ENCODE results near the gene RHOC.

RHOC gene

GRCh38 chr1:112706505-112707220 lies at the start of gene RHOC:
RHOC (minus strand) TSS chr1:112707127; CDS start chr1:112703799, 3,328 bp downstream.
- TF ChIP-seq, protein P1, sequence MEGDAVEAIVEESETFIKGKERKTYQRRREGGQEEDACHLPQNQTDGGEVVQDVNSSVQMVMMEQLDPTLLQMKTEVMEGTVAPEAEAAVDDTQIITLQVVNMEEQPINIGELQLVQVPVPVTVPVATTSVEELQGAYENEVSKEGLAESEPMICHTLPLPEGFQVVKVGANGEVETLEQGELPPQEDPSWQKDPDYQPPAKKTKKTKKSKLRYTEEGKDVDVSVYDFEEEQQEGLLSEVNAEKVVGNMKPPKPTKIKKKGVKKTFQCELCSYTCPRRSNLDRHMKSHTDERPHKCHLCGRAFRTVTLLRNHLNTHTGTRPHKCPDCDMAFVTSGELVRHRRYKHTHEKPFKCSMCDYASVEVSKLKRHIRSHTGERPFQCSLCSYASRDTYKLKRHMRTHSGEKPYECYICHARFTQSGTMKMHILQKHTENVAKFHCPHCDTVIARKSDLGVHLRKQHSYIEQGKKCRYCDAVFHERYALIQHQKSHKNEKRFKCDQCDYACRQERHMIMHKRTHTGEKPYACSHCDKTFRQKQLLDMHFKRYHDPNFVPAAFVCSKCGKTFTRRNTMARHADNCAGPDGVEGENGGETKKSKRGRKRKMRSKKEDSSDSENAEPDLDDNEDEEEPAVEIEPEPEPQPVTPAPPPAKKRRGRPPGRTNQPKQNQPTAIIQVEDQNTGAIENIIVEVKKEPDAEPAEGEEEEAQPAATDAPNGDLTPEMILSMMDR (IDR thresholded peaks at IDR 0.05; ENCODE audit: control insufficient read depth, insufficient read depth, low read depth, low read length, missing control alignments): no peak
- H3K4me3 ChIP-seq (ENCODE audit: control insufficient read depth, low read depth, low read length): peak within 1 kb of the TSS; percentile 97
- DNase-seq (ENCODE audit: low read depth): no peak

GRCh38 chr1:112754116-112754628 lies 47.2 kb upstream of the RHOC start:
- no peak overlapping the region for H3K4me3 ChIP-seq (ENCODE audit: control insufficient read depth, low read depth, low read length)
- no peak for DNase-seq (ENCODE audit: low read depth)
- TF ChIP-seq, protein P1 (IDR thresholded peaks at IDR 0.05; ENCODE audit: control insufficient read depth, insufficient read depth, low read depth, low read length, missing control alignments): no peak

- TF ChIP-seq, protein P1 (IDR thresholded peaks at IDR 0.05; ENCODE audit: control insufficient read depth, insufficient read depth, low read depth, low read length, missing control alignments): no peak
- DNase-seq (ENCODE audit: low read depth): no peak
- no peak overlapping the region for H3K4me3 ChIP-seq (ENCODE audit: control insufficient read depth, low read depth, low read length)
Measured at GRCh38 chr1:112748396-112748795, 41.5 kb upstream of the RHOC start.

DNA sequence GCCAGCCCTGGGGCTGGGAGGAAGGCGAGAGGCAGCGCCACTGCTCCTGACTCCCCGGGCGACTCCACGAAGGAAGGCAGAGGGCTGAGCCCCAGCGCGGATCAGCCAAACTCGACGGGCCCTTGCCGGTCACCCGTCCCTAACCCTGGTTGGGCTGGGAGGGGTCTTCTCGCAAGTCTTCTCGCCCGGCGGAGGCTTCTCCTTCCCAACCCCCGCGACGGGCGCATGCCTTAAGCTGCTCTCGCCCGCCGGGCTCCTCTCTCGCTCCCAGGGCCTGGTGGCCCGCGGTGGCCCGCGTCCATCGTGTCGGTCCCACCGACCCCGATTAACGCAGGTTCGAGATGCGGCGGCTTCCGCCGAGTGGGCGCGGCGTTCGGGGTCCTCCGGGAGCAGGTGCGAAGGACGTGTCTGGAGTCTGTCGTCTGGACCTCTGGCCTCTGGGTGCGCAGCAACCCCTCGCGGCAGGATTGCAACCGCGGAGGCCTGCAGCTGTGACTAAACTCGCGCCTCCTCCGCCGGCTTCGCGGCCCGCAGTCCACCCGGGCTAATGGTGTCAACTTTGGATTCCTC lies 37.2 kb upstream of the RHOC start:
- TF ChIP-seq, protein P1 (IDR thresholded peaks at IDR 0.05; ENCODE audit: control insufficient read depth, insufficient read depth, low read depth, low read length, missing control alignments): peak; percentile 72
- DNase-seq (ENCODE audit: low read depth): no peak
- peak overlapping the region; percentile 44 for H3K4me3 ChIP-seq (ENCODE audit: control insufficient read depth, low read depth, low read length)

DNA sequence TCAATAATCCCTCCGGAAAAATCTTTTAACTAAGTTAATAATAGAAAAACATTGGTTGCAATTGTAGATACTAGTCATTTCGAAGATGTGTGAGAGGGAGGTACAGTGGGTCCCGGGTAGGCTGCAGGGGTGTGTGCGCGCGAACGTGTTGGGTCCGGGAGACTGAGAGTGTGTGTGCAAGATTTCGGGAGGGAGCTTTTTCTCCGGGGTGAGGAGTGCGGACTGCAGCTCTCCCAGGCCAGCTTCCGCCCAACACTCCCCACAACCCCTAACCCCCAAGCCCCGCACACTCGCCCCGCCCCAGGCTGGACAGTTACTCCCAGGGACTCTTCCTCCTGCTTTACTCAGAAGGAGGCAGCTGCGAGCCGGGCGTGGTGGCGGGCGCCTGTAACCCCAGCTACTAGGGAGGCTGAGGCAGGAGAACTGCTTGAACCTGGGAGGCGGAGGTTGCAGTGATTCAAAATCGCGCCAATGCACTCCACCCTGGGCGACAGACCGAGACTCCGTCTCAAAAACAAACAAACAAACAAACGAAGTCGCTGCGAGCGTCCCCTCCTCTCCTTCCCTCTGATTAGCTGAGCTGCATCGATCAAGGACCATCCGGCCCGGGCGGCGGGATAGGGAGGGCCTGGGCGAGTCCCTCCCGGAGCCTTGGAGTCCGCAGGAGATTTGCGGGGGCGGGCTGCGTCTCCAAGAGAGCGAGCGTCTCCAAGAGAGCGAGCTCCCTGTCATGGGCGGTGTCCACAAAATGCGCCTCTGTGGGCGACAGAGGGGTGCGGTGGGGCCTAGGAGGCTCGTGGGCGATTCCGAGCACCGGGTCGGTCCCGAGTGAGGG lies 36.5 kb upstream of the RHOC start:
- no peak for DNase-seq (ENCODE audit: low read depth)
- peak overlapping the region; percentile 44 for H3K4me3 ChIP-seq (ENCODE audit: control insufficient read depth, low read depth, low read length)
- TF ChIP-seq, protein P1 (IDR thresholded peaks at IDR 0.05; ENCODE audit: control insufficient read depth, insufficient read depth, low read depth, low read length, missing control alignments): no peak

DNA sequence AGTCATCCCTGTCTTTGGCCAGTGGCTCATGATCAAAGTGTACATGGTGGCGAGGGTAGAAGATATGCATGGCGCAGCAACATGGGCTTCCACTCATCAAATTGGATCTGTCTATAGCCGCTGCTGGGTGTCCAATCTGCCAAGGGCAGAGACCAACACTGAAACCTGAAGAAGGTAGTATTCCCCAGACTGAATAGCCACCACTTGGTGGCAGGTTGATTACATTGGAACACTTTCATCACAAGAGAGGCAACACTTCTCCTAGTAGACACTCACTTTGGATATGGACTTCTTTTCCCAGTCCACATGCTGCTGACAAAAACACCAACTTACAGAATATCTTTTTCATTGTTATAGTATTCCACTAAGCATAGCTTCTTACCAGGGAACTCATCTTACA lies 30.6 kb upstream of the RHOC start:
- TF ChIP-seq, protein P1 (IDR thresholded peaks at IDR 0.05; ENCODE audit: control insufficient read depth, insufficient read depth, low read depth, low read length, missing control alignments): no peak
- H3K4me3 ChIP-seq (ENCODE audit: control insufficient read depth, low read depth, low read length): no peak overlapping the region
- no peak for DNase-seq (ENCODE audit: low read depth)
